Measurements from ENCODE around the gene GAS2L1.

The GAS2L1 gene

DNA sequence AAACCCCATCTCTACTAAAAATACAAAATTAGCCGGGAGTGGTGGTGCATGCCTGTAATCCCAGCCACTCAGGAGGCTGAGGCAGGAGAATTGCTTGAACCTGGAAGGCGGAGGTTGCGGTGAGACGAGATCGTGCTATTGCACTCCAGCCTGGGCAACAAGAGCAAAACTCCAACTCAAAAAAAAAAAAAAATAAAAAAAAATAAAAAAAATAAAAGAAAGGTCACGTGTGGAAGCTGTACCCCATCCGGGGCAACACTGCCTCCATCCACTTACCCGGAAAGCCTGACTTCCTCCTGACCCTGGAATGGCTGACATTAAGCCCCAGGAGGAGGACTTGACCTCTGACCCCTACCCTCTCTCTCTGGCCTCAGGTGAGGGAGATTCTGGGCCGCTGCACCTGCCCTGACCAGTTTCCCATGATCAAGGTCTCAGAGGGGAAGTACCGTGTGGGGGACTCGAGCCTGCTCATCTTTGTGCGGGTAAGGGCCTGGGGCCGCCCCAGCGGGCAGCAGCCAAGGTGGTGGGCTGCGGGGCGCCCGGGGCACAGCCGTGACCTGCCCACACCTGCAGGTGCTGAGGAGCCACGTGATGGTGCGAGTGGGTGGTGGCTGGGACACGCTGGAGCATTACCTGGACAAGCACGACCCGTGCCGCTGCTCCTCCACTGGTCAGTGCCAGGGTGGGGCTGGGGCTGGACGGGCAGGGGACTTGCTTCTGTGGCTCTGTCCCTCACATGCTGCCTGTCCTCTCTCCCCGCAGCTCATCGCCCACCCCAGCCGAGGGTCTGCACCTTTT, 3.8 kb downstream of the GAS2L1 start:
- no peak for DNase-seq

DNA sequence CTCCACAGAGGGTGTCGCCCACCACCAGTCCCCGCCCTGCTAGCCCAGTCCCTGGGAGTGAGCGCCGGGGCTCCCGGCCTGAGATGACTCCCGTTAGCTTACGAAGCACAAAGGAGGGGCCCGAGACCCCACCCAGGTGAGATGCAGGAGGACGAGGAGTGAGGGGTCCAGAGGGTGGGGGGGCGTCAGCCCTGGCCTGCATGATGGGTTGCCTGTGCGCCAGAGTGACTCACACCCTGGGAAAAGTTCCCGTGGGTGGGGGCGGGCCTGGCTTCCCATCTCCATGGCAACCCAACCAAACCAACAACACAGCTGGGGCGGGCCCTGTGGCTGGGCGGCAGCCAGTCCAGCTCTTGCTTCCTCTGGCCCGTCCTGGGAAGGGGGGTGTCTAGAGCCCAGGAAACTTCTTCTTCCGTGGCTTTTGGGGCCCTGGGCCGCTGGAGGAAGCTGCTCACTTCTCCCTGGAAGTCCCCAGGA, 4.5 kb downstream of the GAS2L1 start:
- peak; percentile 27 for DNase-seq

DNA sequence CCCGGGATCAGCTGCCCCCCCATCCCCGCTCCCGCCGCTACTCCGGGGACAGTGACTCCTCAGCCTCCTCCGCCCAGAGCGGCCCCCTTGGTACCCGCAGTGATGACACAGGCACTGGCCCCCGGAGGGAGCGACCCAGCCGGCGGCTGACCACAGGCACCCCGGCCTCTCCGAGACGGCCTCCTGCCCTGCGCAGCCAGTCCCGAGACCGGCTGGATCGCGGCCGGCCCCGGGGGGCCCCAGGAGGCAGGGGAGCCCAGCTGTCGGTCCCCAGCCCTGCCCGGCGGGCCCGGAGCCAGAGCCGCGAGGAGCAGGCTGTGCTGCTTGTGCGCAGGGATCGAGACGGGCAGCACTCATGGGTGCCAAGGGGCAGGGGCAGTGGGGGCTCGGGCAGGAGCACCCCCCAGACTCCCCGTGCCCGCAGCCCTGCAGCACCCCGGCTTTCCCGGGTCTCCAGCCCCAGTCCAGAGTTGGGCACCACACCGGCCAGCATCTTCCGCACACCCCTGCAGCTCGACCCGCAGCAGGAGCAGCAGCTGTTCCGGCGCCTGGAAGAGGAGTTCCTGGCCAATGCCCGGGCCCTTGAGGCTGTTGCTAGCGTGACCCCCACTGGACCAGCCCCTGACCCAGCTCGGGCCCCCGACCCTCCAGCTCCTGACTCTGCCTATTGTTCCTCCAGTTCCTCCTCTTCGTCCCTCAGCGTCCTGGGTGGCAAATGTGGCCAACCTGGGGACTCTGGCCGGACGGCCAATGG, 5.2 kb downstream of the GAS2L1 start:
- no peak for DNase-seq

DNA sequence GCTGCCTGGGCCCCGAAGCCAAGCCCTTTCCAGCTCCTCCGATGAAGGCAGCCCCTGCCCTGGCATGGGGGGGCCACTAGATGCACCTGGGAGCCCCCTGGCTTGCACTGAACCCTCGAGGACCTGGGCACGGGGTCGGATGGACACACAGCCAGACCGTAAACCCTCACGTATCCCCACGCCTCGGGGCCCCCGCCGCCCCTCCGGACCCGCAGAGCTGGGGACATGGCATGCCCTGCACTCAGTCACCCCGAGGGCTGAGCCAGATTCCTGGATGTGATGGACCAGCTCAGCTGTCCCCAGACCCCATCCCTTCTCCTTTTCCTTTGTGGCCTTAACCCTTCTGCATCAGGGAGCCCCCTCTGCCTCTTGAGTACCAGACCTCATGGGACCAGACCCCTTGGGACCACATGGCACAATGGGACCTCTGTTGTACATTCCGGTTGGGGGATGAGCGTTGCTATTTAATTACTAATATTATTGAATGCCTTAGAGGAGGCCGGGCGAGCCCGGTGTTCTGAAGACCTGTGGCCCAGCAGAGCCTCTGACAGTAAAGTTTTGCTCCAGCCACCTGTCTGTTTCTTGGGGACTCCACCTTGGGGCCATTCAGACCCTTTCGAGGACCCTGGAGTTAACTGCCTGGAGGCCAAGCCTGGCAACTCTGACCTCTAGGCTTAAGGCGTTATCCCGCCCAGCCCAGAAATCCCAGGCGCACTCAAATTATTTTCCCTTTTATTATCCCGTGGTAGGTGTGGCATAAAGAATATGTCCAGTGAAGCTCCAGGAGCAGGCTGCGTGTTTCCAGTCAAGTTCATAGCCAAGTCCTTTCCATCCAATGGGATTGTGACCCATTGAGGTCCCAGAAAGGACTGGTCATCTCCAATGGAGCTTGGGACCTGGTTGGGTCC, 6.0 kb downstream of the GAS2L1 start:
- no peak for DNase-seq

DNA sequence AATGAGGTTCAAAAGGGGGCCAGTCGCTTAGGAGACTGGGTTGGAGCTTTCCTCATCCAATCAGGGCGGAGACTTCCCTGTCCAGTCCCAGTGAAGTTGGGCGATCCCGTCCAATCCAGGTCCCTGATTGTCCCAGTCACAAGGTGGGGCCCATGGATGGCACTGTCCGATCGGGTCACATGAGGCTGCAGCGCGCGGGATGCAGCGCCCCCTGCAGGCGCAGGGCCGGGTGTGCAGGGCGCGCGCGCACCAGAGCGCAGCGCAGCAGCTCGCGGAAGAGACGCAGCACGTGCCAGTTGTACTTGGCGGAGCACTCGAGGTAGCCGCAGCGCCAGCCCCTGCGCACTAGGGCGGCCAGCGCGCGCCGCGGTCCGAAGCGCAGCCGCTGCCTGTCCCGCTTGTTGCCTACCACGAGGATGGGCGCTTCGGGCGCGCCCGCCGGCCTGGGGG, 6.7 kb downstream of the GAS2L1 start:
- DNase-seq: no peak

DNA sequence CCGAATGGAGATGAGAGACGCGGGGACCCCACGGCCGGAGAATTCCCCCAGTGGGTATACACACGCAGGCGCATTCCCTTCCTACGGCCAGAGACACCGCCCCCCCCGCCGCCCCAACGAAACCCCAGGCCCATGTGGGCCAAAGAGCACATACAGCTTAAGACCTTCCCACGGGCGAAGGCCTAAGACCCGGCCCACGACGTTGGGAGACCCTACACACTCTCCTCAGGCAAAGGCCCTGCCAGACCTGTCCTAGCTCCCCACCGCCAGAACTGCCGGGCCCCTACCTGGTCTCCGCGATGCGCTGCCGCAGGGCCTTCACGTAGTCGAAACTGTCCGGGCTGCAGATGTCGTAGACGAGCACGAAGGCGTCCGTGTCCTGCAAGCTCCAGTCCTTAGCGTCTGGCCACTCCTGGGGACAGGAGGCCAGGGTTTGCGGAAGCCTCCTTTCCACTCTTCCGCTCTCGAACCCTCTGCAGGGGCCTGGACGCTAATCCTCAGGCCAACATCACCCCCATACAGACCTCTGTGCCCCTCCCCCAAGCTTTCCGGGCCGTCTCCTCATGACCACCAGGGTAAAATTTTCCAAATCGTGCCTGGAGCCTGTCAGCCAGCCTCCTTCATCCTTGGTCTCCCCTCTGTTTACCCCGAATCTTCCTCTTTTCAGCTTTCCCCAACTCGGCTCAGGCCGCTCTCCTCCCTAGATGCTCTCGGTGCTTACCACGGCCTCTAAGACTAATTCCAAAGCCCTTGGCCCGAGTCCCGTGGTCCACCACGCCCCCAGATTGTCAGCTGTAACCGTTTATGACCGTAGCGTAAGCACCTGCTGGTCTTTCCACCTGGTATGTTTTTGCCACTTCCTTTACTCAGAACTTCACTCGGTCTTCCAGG, 7.4 kb downstream of the GAS2L1 start:
- DNase-seq: no peak

DNA sequence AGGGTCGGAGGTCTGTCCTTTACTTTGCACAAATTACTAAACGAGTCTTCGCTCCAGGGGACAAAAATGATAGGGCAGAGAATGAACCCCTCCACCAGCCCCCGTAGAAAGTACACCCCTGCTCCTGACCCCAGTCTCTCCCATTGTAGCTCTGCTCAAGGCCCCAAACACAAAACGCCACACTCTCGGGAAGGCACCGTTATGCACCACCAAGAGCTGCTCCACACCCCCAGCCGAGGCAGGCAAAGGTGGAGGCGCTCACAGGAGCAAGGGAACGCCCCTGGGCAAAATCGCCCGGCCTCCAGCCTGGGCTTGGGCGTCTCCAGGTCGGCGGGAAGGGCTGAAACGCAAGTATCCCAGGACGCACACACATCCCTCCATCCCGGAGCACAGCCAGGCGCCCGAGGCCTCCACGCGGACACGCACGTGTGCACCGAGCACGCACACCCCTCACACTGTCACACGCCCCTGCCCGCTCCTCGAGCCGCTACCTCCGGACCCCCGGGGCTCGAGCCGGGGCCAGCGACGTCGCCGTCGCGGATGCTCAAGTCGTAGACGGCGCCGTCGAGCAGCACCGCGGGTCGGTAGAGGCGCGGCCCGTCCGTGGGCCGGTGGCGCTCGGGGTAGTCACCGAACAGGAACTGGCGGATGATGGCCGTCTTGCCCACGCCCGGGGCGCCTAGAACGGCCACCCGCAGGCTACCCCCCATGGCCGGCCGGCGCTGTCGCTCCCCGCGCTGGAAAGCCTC, 8.3 kb downstream of the GAS2L1 start:
- no peak for DNase-seq

DNA sequence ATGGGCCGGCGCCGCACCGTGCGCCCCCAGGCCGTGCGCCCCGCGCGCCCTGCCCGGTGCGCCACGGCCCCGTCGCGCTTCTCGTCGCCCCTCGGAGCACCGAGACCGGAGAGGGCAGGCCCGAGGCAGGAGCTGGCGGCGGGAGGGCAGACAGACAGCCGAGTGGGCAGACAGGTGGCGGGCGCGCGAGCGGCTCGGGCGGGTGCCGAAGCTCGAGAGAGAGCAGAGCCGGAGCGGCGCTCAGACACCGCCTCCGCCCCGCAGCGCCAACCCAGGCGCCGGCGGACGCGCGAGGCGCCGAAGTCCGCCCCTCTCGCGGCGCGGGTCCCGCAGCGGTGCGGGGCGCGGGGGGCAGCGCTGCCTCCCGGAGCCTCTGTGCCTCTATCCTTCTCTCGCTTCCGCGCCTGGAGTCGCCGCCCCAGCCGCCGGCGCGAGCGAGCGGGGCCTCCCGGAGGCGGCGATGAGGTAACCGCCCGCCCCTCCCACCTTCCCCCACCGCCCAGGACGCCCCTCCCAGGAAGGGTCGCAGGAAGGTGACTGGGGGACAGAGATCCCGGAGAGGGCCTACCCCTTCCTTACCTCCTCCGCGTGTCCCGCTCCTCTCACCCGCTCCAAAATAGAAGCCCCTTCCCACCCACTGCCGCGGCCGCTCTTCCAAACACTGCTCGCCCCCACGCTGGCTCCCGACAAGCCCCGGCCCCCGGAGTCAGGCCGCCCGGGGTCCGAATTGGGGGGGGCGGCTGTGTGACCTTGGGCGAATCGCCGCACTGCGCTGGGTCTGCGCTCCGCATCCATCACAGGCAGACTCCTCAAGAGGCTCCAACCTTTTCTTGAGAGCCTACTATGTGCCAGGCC, 9.1 kb downstream of the GAS2L1 start, which contains the start of gene RASL10A:
Gene RASL10A, minus strand, starts transcription at position 412 of the 855 bp plus-strand sequence. CDS start 451 bp downstream, outside the sequence.
- DNase-seq: no peak

DNA sequence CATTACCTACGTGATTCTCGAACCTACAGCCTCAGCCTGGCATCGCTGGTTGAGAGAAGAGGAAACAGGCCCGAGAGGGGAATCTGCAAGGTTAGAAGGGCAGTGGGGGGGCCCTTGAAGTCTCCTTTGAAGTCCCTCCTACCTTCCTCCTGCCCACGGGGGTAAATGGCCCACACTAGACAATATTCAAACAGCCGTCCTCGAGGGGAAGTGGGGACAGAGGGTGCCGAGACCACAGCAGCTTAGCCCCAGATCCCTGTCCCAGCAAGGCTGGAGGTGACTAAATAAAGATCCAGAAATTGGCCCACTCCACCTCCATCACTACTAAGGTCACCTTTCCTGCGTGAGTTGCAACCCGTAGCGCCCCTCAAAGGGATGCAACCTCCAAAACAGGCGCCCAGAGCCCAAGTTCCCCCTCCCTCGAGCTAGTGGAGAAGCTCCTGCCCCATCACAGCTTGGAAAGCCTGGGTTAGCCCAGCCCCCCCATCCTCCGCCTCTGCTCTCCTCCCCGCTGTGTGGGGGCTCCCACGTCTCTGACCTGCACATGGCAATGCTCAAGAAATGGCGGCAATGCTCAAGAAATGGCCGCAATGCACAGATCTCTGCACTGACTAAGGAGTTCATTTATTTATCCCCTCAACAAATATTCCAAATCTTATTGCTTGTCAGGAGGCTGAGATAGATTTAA, 9.8 kb downstream of the GAS2L1 start:
- no peak for DNase-seq

DNA sequence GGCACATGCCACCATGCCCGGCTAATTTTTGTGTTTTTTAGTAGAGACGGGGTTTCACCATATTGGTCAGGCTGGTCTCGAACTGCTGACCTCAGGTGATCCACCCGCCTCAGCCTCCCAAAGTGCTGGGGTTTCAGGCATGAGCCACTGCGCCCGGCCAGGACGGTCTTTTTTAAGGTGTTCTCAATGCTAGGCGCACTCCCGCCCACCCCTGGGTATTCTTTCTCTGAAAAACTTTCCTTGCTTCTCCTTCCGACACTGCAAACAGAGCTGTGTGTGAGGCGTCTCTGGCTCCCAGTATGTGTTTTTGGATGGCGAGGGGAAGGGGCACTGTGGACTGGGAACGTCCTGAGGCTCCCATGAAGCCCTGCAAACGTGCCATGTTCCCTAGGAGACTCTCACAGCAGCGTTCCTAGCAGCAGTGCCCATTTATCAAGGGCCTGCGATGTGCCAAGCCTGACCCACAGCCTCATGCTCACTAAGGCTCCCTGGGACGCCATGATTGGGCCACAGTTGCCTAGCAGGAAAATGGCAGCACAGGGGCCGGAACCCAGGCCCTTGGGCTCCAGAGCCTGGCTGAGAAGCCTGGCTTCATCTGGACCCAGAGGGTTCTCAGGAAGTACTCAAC, 11.5 kb downstream of the GAS2L1 start:
- no peak for DNase-seq

DNA sequence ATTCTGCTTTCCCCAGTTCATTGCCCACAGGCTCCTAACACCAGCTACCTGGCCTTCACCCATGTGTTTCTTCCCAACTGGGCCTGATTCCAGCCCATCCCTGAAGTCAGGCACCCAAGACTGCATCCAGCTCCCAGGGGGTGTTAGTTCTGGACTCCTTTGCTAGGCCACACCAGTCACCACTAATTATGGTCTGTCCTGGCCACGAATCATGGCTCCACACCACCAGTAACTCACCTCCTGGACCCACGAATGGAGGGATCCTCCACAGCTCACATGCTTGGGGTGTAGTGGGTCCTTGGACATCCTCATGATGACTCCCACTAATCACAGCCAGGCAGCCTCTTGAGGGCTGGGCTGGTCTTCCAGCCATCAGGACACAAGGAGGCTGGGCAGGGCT, 12.6 kb downstream of the GAS2L1 start:
- DNase-seq: no peak

DNA sequence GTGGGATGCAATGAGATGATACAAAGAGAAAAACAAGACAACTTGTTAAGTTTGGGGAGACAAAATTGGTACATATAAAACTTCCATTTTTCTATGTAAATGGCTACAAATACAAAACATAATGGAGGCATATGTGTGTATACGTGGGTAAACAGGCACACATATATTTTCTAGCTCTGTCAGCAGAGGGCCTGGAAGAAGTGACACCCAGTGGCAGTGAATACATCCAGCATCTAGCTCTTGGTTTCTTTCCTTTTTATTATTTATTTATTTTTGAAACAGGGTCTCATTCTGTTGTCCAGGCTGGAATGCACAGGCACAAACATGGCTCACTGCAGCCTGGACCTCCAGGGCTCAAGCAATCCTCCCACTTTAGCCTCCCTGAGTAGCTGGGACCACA, 14.1 kb downstream of the GAS2L1 start:
- no peak for DNase-seq

DNA sequence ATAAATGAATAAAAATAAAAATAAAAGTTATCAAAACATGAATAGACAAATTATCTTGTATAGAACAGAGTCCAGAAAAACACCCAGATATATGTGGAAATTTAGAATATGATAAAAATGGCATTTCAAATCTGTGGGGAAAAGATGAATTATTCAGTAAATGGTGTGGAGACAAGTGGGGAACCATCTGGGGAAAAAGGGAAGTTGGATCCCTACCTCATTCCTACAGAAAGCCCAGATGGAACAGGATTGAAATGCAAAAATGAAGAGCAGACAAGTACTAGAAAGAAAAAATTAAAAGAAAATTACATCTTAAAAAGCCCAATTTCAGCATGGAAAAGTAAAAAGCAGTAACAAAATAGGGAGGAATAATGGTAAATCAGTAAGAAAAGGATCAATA, 17.2 kb downstream of the GAS2L1 start:
- no peak for DNase-seq

DNA sequence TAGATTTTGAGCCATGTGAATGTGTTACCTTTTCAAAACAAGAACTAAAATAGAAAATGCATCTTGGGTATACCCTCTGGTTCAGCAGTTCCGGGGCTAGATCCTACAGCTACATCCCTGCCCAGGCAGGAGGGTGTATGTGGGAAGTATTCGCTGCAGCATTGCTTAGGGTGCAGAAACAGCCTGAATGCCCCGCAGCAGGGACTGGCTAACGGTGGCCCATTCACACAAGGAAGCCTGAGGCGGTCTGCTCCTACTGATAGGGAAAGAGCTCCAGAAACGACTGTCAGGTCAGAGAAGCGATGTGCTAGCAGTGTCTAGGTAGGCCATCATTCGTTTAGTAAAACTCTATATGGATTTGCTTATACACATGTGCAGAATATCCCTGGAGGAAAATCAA, 18.9 kb downstream of the GAS2L1 start:
- DNase-seq: no peak

DNA sequence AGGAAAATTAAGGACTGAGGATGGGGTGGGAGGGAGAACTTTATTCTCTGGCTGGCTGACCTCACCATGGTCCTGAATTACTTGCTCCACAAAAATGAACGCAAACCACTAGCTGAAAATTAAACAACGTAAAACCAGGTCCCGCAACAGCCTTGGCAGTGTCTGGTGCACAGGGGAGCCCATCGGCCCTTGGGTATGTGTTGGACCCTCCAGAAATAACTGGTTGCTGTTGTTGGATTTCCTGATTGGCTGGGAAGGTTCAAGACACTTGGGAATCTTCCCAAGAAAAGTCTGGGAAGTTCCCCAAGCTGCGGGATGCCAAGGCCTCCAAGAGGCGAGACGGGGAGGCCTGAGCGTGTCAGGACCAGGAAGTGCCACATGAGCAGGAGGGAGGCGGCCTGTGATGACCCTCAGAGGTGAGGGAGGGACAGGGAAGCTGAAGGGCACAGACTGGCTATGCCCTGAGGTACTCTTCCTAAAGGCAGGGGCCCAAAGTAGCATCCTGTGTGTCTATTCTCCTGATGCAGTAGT, 19.4 kb downstream of the GAS2L1 start:
- DNase-seq: no peak

DNA sequence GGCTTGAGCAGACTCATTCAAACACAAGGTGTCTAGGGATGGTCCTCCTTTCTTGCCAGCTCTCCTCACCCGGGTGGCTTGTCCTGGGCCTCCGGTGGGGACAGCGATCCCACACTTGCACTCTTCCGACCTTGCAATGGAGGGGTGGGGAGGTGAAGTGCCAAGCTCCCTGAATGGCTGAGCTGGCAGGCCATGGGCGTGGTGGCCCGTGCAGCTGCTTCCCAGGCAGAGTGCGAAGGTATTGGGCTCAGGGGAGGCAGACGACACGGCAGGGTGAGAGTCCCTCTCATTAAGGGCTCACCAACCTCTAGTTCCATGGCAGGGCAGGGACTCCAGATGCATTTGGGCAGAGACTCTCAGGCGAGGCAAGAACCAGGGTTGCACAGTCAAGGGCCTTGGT, 20.0 kb downstream of the GAS2L1 start:
- no peak for DNase-seq

DNA sequence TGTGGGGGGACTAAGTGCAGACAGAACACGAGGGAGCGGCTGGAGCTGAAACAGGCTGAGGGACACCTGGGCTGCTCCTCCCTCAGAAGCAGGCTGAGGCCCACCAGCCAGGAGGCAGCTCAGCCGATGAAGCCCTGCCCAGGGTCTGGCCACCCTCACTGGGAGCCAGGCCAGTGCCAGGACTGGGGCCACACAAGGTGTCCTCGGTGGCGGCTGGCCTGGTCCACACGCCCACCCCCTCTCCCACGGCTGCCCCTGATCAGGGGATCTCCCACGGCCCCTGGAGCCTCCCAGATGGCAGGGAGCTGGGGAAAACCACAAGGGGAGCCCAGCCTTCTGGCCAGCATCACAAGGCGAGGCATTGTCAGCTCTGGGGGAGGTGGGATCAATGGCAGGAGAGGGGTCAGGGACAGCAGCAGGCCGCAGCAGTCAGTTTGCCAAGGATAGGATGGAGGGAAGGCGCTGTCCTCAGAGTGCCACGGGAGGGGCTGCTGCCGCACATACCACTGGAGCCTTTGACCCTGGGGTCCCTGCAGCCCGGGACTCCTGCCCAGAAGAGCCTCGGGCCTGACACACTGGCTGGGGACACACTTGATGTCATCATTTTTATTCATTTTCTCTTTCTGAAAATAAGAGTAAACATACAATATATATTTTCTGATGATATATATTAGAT, 20.8 kb downstream of the GAS2L1 start:
- no peak for DNase-seq

DNA sequence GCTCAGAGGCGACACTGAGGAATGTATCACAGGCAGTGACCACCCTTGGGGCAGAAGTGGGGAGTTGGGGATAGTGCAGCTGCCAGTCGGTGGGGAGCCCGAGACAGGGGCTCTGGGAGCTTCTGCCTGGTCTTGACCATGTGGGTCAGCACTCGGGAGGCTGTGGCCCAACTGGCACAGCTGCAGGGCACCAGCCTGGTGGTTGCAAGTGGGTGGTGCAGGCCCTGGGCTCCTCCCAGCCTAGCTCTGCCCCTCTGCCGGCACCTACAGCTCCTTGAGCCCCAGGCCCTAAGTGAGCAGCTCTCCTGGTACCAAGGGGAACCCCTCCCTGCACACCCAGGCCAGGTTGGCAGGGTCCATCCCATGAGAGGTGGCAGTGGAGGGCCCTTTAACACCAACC, 21.6 kb downstream of the GAS2L1 start:
- DNase-seq: no peak

Measured in NCI-H748 treated with DMSO at 0.1 percent for 48 hours (cell line).